Liver (tissue), 9 donors: ENCODE results near the gene EPS8L1. TPM values are rescaled to one million over a fixed set of nuclear protein-coding genes. Genes with fewer than 3 reads are reported as not detected.

Source experiments
- DNase-seq: peaks from one replicate; pipeline ENCODE4 v3.0.0-alpha.2; 2017; ENCODE audit warnings: low spot score
- H3K27ac ChIP-seq, 2 donors: one replicate each; pipeline ENCODE4 v1.7.0; 2013; ENCODE audit warnings: inconsistent platforms in 2 of 2, low read length in 2 of 2, control low read depth in 1 of 2, low read depth in 1 of 2, mild to moderate bottlenecking in 1 of 2
- H3K27me3 ChIP-seq, 4 donors: one replicate each; pipeline versions ENCODE4 v1.6.1 to v1.7.0; 2013; ENCODE audit warnings: low read length in 3 of 4, inconsistent platforms in 1 of 4, mild to moderate bottlenecking in 1 of 4, moderate library complexity in 1 of 4; ENCODE audit not compliant: control insufficient read depth in 4 of 4, insufficient read depth in 4 of 4
- H3K36me3 ChIP-seq, 4 donors: one replicate each; pipeline versions ENCODE4 v1.6.1 to v1.7.0; 2013; ENCODE audit warnings: low read length in 3 of 4, mild to moderate bottlenecking in 3 of 4, low read depth in 1 of 4, moderate library complexity in 1 of 4; ENCODE audit not compliant: control insufficient read depth in 4 of 4, insufficient read depth in 3 of 4
- H3K4me1 ChIP-seq, 4 donors: one replicate each; pipeline versions ENCODE4 v1.6.1 to v1.7.0; 2013; ENCODE audit warnings: low read length in 3 of 4, mild to moderate bottlenecking in 3 of 4, moderate library complexity in 1 of 4; ENCODE audit not compliant: control insufficient read depth in 4 of 4, insufficient read depth in 4 of 4
- H3K4me3 ChIP-seq, 3 donors: one replicate each; pipeline versions ENCODE4 v1.6.1 to v1.7.0; 2013; ENCODE audit warnings: low read length in 3 of 3, control low read depth in 1 of 3, low read depth in 1 of 3, mild to moderate bottlenecking in 1 of 3
- H3K9ac ChIP-seq, 2 donors: one replicate each; pipeline ENCODE4 v1.7.0; 2013; ENCODE audit warnings: low read length in 2 of 2, mild to moderate bottlenecking in 2 of 2, moderate library complexity in 2 of 2, control low read depth in 1 of 2, low read depth in 1 of 2
- H3K9me3 ChIP-seq, 4 donors: one replicate each; pipeline versions ENCODE4 v1.6.1 to v1.7.0; 2013; ENCODE audit warnings: low read length in 3 of 4; ENCODE audit not compliant: control insufficient read depth in 4 of 4
- ATF3 ChIP-seq: IDR thresholded peaks from 2 replicates; pipeline ENCODE4 v1.6.1; 2016; ENCODE audit warnings: antibody characterized with exemption
- CTCF ChIP-seq: fragments of 150-350 bp; IDR thresholded peaks from 2 replicates; pipeline ENCODE4 v1.5.1; 2017; ENCODE audit warnings: improper control_type of control experiment, low read depth, low read length; ENCODE audit not compliant: missing input control
- EGR1 ChIP-seq, 2 donors: IDR thresholded peaks; 2 replicates each; pipeline ENCODE4 v1.6.1; 2016 to 2018; ENCODE audit warnings: antibody characterized with exemption in 2 of 2, low read depth in 2 of 2
- FOXA1 ChIP-seq: IDR thresholded peaks from 2 replicates; pipeline ENCODE4 v1.6.1; 2016; ENCODE audit warnings: antibody characterized with exemption
- FOXA2 ChIP-seq: IDR thresholded peaks from 2 replicates; pipeline ENCODE4 v1.6.1; 2016; ENCODE audit warnings: antibody characterized with exemption
- GABPA ChIP-seq, 2 donors: IDR thresholded peaks in 1 of 2; conservative IDR thresholded peaks in 1 of 2; 2 replicates each; pipeline ENCODE4 v1.6.1; 2016; ENCODE audit warnings: antibody characterized with exemption in 2 of 2, mild to moderate bottlenecking in 1 of 2, moderate library complexity in 1 of 2
- HNF4A ChIP-seq, 2 donors: conservative IDR thresholded peaks; 2 replicates each; pipeline ENCODE4 v1.6.1; 2016; ENCODE audit warnings: antibody characterized with exemption in 2 of 2, mild to moderate bottlenecking in 2 of 2
- HNF4G ChIP-seq: IDR thresholded peaks from 2 replicates; pipeline ENCODE4 v1.6.1; 2016; ENCODE audit warnings: antibody characterized with exemption
- JUND ChIP-seq, 2 donors: IDR thresholded peaks; 2 replicates each; pipeline ENCODE4 v1.6.1; 2016; ENCODE audit warnings: antibody characterized with exemption in 2 of 2
- MAX ChIP-seq: IDR thresholded peaks from 2 replicates; pipeline ENCODE4 v1.6.1; 2016; ENCODE audit warnings: antibody characterized with exemption
- NR2F2 ChIP-seq: IDR thresholded peaks from 2 replicates; pipeline ENCODE4 v1.6.1; 2016; ENCODE audit warnings: antibody characterized with exemption
- RAD21 ChIP-seq, 2 donors: IDR thresholded peaks; 2 replicates each; pipeline ENCODE4 v1.6.1; 2016; ENCODE audit warnings: antibody characterized with exemption in 2 of 2, mild to moderate bottlenecking in 2 of 2
- REST ChIP-seq: IDR thresholded peaks from 2 replicates; pipeline ENCODE4 v1.6.1; 2016; ENCODE audit warnings: antibody characterized with exemption, mild to moderate bottlenecking
- RXRA ChIP-seq, 2 donors: IDR thresholded peaks; 2 replicates each; pipeline ENCODE4 v1.6.1; 2017 to 2018; ENCODE audit warnings: antibody characterized with exemption in 2 of 2, mild to moderate bottlenecking in 1 of 2
- SP1 ChIP-seq: IDR thresholded peaks from 2 replicates; pipeline ENCODE4 v1.6.1; 2018; ENCODE audit warnings: antibody characterized with exemption, mild to moderate bottlenecking
- TAF1 ChIP-seq: conservative IDR thresholded peaks from 2 replicates; pipeline ENCODE4 v1.6.1; 2016; ENCODE audit warnings: antibody characterized with exemption, mild to moderate bottlenecking
- YY1 ChIP-seq: IDR thresholded peaks from 2 replicates; pipeline ENCODE4 v1.6.1; 2016; ENCODE audit warnings: antibody characterized with exemption, mild to moderate bottlenecking
- ZBTB33 ChIP-seq: IDR thresholded peaks from 2 replicates; pipeline ENCODE4 v1.6.1; 2016; ENCODE audit warnings: antibody characterized with exemption
- WGBS: extraction: QIAGEN DNeasy Blood & Tissue Kit; methylation state at CpG from one replicate; pipeline ENCODE4 v1.1.7; 2013; 5-methylcytosine and 5-hydroxymethylcytosine counted together
- polyA plus RNA-seq, 2 donors: library from polyadenylated mRNA; stranded (reverse) in 1 of 2; unstranded in 1 of 2; fragments of 200-250 nt in 1 of 2; fragments of >200 nt in 1 of 2; fragmentation: Nextera tagmentation in 1 of 2; extraction: Ambion mirVana in 1 of 2; gene quantifications; one replicate each; pipeline versions ENCODE4 v1.2.1 to v1.2.3, GENCODE V29; 2013 to 2015
- total RNA-seq, 2 donors: library from RNA; depleted of rRNA; stranded (reverse); fragments of >200 nt; gene quantifications; one replicate each; pipeline ENCODE4 v1.2.3, GENCODE V29; 2014
- donor health status: healthy.
- donor health status: healthy.
- donor health status: healthy.
- donor health status: healthy.
- donor health status: healthy.

EPS8L1 gene
- total and polyA plus RNA-seq, 4 donors: 0.40 to 1.5 (median 0.87) TPM

GRCh38 chr19:55081770-55082019, 6.0 kb downstream of the EPS8L1 start:
- no peaks in the 10 kb centered on the region for H3K36me3 ChIP-seq
- H3K9ac ChIP-seq: no peak overlapping the region
- no peaks in the 10 kb centered on the region for H3K9me3 ChIP-seq
- H3K4me1 ChIP-seq: peaks cover 5 to 14% (median 10%) of the 10 kb centered on the region in 4 donors
- no peak overlapping the region for H3K27ac ChIP-seq
- TF ChIP-seq RXRA (IDR thresholded peaks at IDR 0.05) (no peak), RAD21 (IDR thresholded peaks at IDR 0.05) (no peak), HNF4A (conservative IDR thresholded peaks at IDR 0.05) (no peak), HNF4G (no peak), EGR1 (IDR thresholded peaks at IDR 0.05; ENCODE audit: low read depth in 2 of 2) (no peak), MAX (no peak), ZBTB33 (no peak), GABPA (IDR thresholded peaks at IDR 0.05 in 1 of 2, conservative IDR thresholded peaks at IDR 0.05 in 1 of 2) (no peak), CTCF (no peak), NR2F2 (no peak), SP1 (no peak), YY1 (no peak), ATF3 (no peak)
- peak overlapping the region in 1 of 3 donors; percentile 48 for H3K4me3 ChIP-seq
- peaks cover 0 to 14% (median 3%) of the 10 kb centered on the region in 4 donors for H3K27me3 ChIP-seq
- DNase-seq: no peak
- WGBS: 15% methylated on average over 22 of the region's 22 CpGs

GRCh38 chr19:55082020-55082851, 6.6 kb downstream of the EPS8L1 start:
- WGBS: 18% methylated on average over 64 of the region's 64 CpGs
- Histone ChIP-seq H3K9me3 (no peaks in the 10 kb centered on the region), H3K4me3 (peak overlapping the region in 1 of 3 donors; percentile 48), H3K36me3 (no peaks in the 10 kb centered on the region), H3K27me3 (peaks cover 0 to 14% (median 3%) of the 10 kb centered on the region in 4 donors), H3K27ac (no peak overlapping the region), H3K4me1 (peaks cover 8 to 19% (median 14%) of the 10 kb centered on the region in 4 donors), H3K9ac (no peak overlapping the region)
- DNase-seq: peak; percentile 46
- TF ChIP-seq HNF4G (no peak), RAD21 (IDR thresholded peaks at IDR 0.05) (no peak), REST (no peak), GABPA (IDR thresholded peaks at IDR 0.05 in 1 of 2, conservative IDR thresholded peaks at IDR 0.05 in 1 of 2) (no peak), JUND (IDR thresholded peaks at IDR 0.05) (no peak), SP1 (no peak), HNF4A (conservative IDR thresholded peaks at IDR 0.05) (no peak), ATF3 (no peak), EGR1 (IDR thresholded peaks at IDR 0.05; ENCODE audit: low read depth in 2 of 2) (no peak), CTCF (no peak), RXRA (IDR thresholded peaks at IDR 0.05) (no peak), MAX (no peak), FOXA1 (no peak), YY1 (no peak), NR2F2 (no peak), TAF1 (no peak), FOXA2 (no peak)
